Measurements from ENCODE around the gene HIPK4. TPM values are rescaled to one million over a fixed set of nuclear protein-coding genes. Genes with fewer than 3 reads are reported as not detected.

HIPK4 gene
- total and polyA plus RNA-seq, 2 experiments from 2014 or later: 0.21 to 0.52 TPM

DNA sequence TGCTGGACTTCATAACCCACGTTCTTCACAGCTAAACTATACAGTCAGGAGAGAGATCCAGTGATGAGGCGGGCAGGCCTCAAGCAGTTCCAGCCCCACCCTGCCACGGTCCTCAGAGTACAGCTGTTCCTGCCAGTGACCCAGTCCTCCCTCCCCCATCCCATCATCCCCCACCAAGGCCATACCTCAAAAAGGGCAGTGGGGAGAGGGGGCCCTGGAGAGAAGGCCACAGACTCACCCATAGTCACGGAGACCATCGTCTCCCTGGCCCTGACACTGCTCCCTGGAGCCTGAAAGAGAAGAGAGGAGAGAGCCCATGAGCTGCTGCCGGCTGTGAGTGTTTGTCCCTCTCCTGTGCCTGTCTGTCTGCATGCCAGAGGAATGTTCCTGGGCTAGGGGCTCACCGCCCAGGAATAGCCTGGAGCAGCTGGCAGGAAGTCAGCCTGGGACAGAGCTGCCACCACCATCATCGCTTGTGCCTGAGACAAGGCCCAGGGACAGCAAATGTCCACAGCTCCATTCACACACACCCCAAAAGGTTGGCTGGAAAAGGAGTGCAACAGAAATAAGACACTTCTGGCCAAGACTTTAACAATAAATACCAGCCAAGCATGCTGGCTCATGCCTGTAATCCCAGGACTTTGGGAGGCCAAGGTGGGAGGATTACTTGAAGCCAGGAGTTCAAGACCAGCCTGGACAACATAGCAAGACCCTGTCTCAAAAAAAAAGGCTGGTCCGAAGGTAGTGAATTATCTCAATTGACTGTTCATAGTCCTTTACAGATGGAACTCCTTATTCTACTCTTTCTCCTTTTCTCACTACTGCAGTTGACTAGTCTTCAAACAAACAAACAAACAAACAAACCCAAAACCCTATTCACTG lies 48.1 kb downstream of the HIPK4 start:
- no peaks in the 10 kb centered on the region for H3K9me3 Mint-ChIP-seq
- Histone ChIP-seq H4K20me1 (replicated peaks; ENCODE audit: insufficient read depth) (0 out of 2 replicates have a peak, but pooled peaks cover 4% of the 10 kb centered on the region), H3K27ac (ENCODE audit: low read depth) (no peak overlapping the region), H2AFZ (no peak overlapping the region), H3K27me3 (ENCODE audit: insufficient read depth) (no peaks in the 10 kb centered on the region), H3K4me2 (no peak overlapping the region), H3K79me2 (replicated peaks; ENCODE audit: insufficient read depth) (peaks cover 9% of the 10 kb centered on the region), H3K4me3 (no peak overlapping the region), H3K4me1 (ENCODE audit: insufficient read depth) (no peaks in the 10 kb centered on the region), H3K36me3 (ENCODE audit: insufficient read depth) (no peaks in the 10 kb centered on the region), H3F3A (replicated peaks; ENCODE audit: low read depth) (no peaks in the 10 kb centered on the region), H3K9me2 (ENCODE audit: insufficient read depth) (no peaks in the 10 kb centered on the region)
- DNase-seq (ENCODE audit: low spot score) (no peak), ATAC-seq (no peak)
- no peaks in the 10 kb centered on the region for H3K4me1 Mint-ChIP-seq
- H3K27ac Mint-ChIP-seq: peak overlapping the region; percentile 2; the same call in 1 of the 2 replicates
- H3K36me3 Mint-ChIP-seq (ENCODE audit: low read depth): peaks cover 8% of the 10 kb centered on the region; the same call in 2 of the 3 replicates
- TF ChIP-seq CREB1 (CRISPR knock-in tag; IDR thresholded peaks at IDR 0.05; ENCODE audit: low read depth): no peak
- TF ChIP-seq, protein P1, sequence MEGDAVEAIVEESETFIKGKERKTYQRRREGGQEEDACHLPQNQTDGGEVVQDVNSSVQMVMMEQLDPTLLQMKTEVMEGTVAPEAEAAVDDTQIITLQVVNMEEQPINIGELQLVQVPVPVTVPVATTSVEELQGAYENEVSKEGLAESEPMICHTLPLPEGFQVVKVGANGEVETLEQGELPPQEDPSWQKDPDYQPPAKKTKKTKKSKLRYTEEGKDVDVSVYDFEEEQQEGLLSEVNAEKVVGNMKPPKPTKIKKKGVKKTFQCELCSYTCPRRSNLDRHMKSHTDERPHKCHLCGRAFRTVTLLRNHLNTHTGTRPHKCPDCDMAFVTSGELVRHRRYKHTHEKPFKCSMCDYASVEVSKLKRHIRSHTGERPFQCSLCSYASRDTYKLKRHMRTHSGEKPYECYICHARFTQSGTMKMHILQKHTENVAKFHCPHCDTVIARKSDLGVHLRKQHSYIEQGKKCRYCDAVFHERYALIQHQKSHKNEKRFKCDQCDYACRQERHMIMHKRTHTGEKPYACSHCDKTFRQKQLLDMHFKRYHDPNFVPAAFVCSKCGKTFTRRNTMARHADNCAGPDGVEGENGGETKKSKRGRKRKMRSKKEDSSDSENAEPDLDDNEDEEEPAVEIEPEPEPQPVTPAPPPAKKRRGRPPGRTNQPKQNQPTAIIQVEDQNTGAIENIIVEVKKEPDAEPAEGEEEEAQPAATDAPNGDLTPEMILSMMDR (conservative IDR thresholded peaks at IDR 0.05; ENCODE audit: low read depth in 2 of 2): no peak
- TF ChIP-seq EZH2 (IDR thresholded peaks at IDR 0.05; ENCODE audit: low read depth, unreplicated experiment): no peak
- no peak for TF ChIP-seq POLR2AphosphoS5 (IDR thresholded peaks at IDR 0.05; ENCODE audit: low read depth)
- TF ChIP-seq, protein P2, sequence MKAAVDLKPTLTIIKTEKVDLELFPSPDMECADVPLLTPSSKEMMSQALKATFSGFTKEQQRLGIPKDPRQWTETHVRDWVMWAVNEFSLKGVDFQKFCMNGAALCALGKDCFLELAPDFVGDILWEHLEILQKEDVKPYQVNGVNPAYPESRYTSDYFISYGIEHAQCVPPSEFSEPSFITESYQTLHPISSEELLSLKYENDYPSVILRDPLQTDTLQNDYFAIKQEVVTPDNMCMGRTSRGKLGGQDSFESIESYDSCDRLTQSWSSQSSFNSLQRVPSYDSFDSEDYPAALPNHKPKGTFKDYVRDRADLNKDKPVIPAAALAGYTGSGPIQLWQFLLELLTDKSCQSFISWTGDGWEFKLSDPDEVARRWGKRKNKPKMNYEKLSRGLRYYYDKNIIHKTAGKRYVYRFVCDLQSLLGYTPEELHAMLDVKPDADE (IDR thresholded peaks at IDR 0.05): no peak
- no peak for TF ChIP-seq NANOG (IDR thresholded peaks at IDR 0.05; ENCODE audit: borderline replicate concordance)
- TF ChIP-seq, protein P3, sequence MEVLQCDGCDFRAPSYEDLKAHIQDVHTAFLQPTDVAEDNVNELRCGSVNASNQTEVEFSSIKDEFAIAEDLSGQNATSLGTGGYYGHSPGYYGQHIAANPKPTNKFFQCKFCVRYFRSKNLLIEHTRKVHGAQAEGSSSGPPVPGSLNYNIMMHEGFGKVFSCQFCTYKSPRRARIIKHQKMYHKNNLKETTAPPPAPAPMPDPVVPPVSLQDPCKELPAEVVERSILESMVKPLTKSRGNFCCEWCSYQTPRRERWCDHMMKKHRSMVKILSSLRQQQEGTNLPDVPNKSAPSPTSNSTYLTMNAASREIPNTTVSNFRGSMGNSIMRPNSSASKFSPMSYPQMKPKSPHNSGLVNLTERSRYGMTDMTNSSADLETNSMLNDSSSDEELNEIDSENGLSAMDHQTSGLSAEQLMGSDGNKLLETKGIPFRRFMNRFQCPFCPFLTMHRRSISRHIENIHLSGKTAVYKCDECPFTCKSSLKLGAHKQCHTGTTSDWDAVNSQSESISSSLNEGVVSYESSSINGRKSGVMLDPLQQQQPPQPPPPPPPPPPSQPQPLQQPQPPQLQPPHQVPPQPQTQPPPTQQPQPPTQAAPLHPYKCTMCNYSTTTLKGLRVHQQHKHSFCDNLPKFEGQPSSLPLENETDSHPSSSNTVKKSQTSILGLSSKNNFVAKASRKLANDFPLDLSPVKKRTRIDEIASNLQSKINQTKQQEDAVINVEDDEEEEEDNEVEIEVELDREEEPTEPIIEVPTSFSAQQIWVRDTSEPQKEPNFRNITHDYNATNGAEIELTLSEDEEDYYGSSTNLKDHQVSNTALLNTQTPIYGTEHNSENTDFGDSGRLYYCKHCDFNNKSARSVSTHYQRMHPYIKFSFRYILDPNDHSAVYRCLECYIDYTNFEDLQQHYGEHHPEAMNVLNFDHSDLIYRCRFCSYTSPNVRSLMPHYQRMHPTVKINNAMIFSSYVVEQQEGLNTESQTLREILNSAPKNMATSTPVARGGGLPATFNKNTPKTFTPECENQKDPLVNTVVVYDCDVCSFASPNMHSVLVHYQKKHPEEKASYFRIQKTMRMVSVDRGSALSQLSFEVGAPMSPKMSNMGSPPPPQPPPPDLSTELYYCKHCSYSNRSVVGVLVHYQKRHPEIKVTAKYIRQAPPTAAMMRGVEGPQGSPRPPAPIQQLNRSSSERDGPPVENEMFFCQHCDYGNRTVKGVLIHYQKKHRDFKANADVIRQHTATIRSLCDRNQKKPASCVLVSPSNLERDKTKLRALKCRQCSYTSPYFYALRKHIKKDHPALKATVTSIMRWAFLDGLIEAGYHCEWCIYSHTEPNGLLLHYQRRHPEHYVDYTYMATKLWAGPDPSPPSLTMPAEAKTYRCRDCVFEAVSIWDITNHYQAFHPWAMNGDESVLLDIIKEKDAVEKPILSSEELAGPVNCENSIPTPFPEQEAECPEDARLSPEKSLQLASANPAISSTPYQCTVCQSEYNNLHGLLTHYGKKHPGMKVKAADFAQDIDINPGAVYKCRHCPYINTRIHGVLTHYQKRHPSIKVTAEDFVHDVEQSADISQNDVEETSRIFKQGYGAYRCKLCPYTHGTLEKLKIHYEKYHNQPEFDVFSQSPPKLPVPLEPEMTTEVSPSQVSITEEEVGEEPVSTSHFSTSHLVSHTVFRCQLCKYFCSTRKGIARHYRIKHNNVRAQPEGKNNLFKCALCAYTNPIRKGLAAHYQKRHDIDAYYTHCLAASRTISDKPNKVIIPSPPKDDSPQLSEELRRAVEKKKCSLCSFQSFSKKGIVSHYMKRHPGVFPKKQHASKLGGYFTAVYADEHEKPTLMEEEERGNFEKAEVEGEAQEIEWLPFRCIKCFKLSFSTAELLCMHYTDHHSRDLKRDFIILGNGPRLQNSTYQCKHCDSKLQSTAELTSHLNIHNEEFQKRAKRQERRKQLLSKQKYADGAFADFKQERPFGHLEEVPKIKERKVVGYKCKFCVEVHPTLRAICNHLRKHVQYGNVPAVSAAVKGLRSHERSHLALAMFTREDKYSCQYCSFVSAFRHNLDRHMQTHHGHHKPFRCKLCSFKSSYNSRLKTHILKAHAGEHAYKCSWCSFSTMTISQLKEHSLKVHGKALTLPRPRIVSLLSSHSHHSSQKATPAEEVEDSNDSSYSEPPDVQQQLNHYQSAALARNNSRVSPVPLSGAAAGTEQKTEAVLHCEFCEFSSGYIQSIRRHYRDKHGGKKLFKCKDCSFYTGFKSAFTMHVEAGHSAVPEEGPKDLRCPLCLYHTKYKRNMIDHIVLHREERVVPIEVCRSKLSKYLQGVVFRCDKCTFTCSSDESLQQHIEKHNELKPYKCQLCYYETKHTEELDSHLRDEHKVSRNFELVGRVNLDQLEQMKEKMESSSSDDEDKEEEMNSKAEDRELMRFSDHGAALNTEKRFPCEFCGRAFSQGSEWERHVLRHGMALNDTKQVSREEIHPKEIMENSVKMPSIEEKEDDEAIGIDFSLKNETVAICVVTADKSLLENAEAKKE (CRISPR knock-in tag; IDR thresholded peaks at IDR 0.05): no peak
- TF ChIP-seq JUNB (IDR thresholded peaks at IDR 0.05; ENCODE audit: unreplicated experiment): no peak
- TF ChIP-seq EZH2phosphoT487 (IDR thresholded peaks at IDR 0.05; ENCODE audit: unreplicated experiment): no peak
- no peak for TF ChIP-seq ZNF331 (CRISPR knock-in tag; IDR thresholded peaks at IDR 0.05; ENCODE audit: low read depth)
- no peak overlapping the region for H3K4me3 Mint-ChIP-seq
- H3K27me3 Mint-ChIP-seq (ENCODE audit: insufficient read depth, low read depth, poor library complexity): no peaks in the 10 kb centered on the region
